Spleen (tissue), 11 donors: ENCODE measurements around the gene NEO1. TPM values are rescaled to one million over a fixed set of nuclear protein-coding genes. Genes with fewer than 3 reads are reported as not detected.
A peak's percentile ranks its signal among the peaks of the same experiment; 100 is the strongest.

Experiments used
- DNase-seq: peaks from one replicate; pipeline ENCODE4 v3.0.0-alpha.2; 2020
- H3K27ac ChIP-seq, 8 donors: fragments of 200-600 bp; sonication (generic) in 7 of 8; 1 replicate in 4 of 8; 2 replicates in 4 of 8; pipeline versions ENCODE4 v1.5.0 to v1.8.0; 2016 to 2021; ENCODE audit warnings: inconsistent platforms in 4 of 8, mild to moderate bottlenecking in 4 of 8, moderate library complexity in 1 of 8
- H3K27me3 ChIP-seq, 7 donors: fragments of 200-600 bp; sonication (generic) in 6 of 7; replicated peaks in 1 of 7; 1 replicate in 4 of 7; 2 replicates in 3 of 7; pipeline versions ENCODE4 v1.5.0 to v1.8.0; 2016 to 2021; ENCODE audit warnings: inconsistent platforms in 3 of 7, mild to moderate bottlenecking in 1 of 7
- H3K36me3 ChIP-seq, 6 donors: fragments of 200-600 bp; sonication (generic) in 5 of 6; 1 replicate in 4 of 6; 2 replicates in 2 of 6; pipeline versions ENCODE4 v1.5.0 to v1.8.0; 2016 to 2021; ENCODE audit warnings: inconsistent platforms in 2 of 6
- H3K4me1 ChIP-seq, 6 donors: fragments of 200-600 bp; sonication (generic) in 5 of 6; 1 replicate in 3 of 6; 2 replicates in 3 of 6; pipeline versions ENCODE4 v1.5.0 to v1.8.0; 2016 to 2021; ENCODE audit warnings: inconsistent platforms in 3 of 6
- H3K4me3 ChIP-seq, 8 donors: fragments of 200-600 bp; sonication (generic) in 7 of 8; 1 replicate in 4 of 8; 2 replicates in 4 of 8; pipeline versions ENCODE4 v1.5.0 to v1.8.0; 2016 to 2021; ENCODE audit warnings: inconsistent platforms in 4 of 8, mild to moderate bottlenecking in 4 of 8, moderate library complexity in 2 of 8
- H3K9me3 ChIP-seq, 8 donors: fragments of 200-600 bp; sonication (generic) in 7 of 8; 1 replicate in 4 of 8; 2 replicates in 4 of 8; pipeline versions ENCODE4 v1.5.0 to v1.8.0; 2016 to 2021; ENCODE audit warnings: inconsistent platforms in 4 of 8
- CTCF ChIP-seq, 11 experiments: fragments of 200-600 bp in 7 of 11; fragments of 450-650 bp in 4 of 11; sonication (generic) in 4 of 11; IDR thresholded peaks in 8 of 11; conservative IDR thresholded peaks in 3 of 11; 1 replicate in 7 of 11; 2 replicates in 4 of 11; pipeline versions ENCODE4 v1.4.0 to v1.8.0; 2016 to 2021; ENCODE audit warnings: antibody characterized with exemption in 11 of 11, inconsistent platforms in 4 of 11, mild to moderate bottlenecking in 1 of 11
- POLR2A ChIP-seq, 3 donors: fragments of 450-650 bp; IDR thresholded peaks; one replicate each; pipeline ENCODE4 v1.5.1; 2017; ENCODE audit warnings: antibody characterized with exemption in 3 of 3, mild to moderate bottlenecking in 1 of 3
- POLR2AphosphoS5 ChIP-seq, 3 donors: sonication (generic); formaldehyde crosslinking; IDR thresholded peaks; one replicate each; pipeline ENCODE4 v1.5.1; 2017; ENCODE audit warnings: antibody characterized with exemption in 3 of 3
- WGBS, 5 donors: extraction: QIAGEN DNeasy Blood & Tissue Kit in 3 of 5; methylation state at CpG; one replicate each; pipeline versions ENCODE4 v1.1.5 to v1.1.7; 2013 to 2018; 5-methylcytosine and 5-hydroxymethylcytosine counted together
- intact Hi-C: fragments of 100-400 bp; cut with DNase I; formaldehyde crosslinking; loops from one replicate; pipeline ENCODE4 v1.15.0; 2023; ENCODE audit warnings: low total_unique reads
- polyA plus RNA-seq, 3 donors: library from polyadenylated mRNA; stranded (reverse); fragments of 200-250 nt; gene quantifications; one replicate each; pipeline ENCODE4 v1.2.1, GENCODE V29; 2013
- total RNA-seq, 7 donors: library from RNA; depleted of rRNA in 3 of 7; stranded (reverse); fragments of >200 nt in 3 of 7; fragmentation: NEBNext Ultra II Directional in 4 of 7; extraction: Animal tissue kit (Norgen Biotek cat#: 25700) in 4 of 7; gene quantifications; one replicate each; pipeline versions ENCODE4 v1.1.0 to v1.2.1, GENCODE V29; 2016 to 2021
- donor health status: healthy with polysubstance abuse.
- donor health status: DM: no; HTN: no; CAD: no; lungs with moderate emphysema.
- donor health status: DM: no; HTN: no; CAD: no.
- donor health status: Bipolar disorder and iron deficiency.
- donor health status: healthy.
- donor health status: DM: no; HTN: no; CAD: no.
- donor health status: DM: yes; HTN: yes; CAD: no.

NEO1 gene
- total and polyA plus RNA-seq, 10 donors, result 1.4 to 14.3 (median 10.5) TPM

- no peaks in the 10 kb centered on the region for H3K36me3 ChIP-seq
- intact Hi-C loops, result no loop called here
- WGBS, 5 donors, result 31 to 48% (median 38%) methylated on average over 3 of the region's 3 CpGs
Observed at GRCh38 chr15:73048624-73049295, 3.5 kb upstream of the NEO1 start.

GRCh38 chr15:73049564-73050215, 2.6 kb upstream of the NEO1 start:
- TF ChIP-seq CTCF (IDR thresholded peaks at IDR 0.05 in 8 of 11, conservative IDR thresholded peaks at IDR 0.05 in 3 of 11), result no peak
- no peak for TF ChIP-seq POLR2A (IDR thresholded peaks at IDR 0.05)
- no peak for TF ChIP-seq POLR2AphosphoS5 (IDR thresholded peaks at IDR 0.05)
- Histone ChIP-seq H3K9me3 (no peaks in the 10 kb centered on the region), H3K4me1 (peaks cover 4 to 27% (median 19%) of the 10 kb centered on the region in 6 donors), H3K36me3 (no peaks in the 10 kb centered on the region), H3K27ac (no peak overlapping the region), H3K4me3 (no peak overlapping the region), H3K27me3 (peaks cover 0 to 86% (median 36%) of the 10 kb centered on the region in 7 donors)
- DNase-seq, result no peak
- WGBS, 5 donors, result 63 to 76% (median 70%) methylated on average over 4 of the region's 4 CpGs
- intact Hi-C loops, result no loop called here

More at GRCh38 chr15:73048624-73049295, 3.5 kb upstream of the NEO1 start:
- no peak overlapping the region for H3K4me3 ChIP-seq
- H3K4me1 ChIP-seq, result peaks cover 4 to 22% (median 18%) of the 10 kb centered on the region in 6 donors
- no peak for DNase-seq
- TF ChIP-seq POLR2A (IDR thresholded peaks at IDR 0.05) (no peak), CTCF (IDR thresholded peaks at IDR 0.05 in 8 of 11, conservative IDR thresholded peaks at IDR 0.05 in 3 of 11) (no peak), POLR2AphosphoS5 (IDR thresholded peaks at IDR 0.05) (no peak)
- H3K27ac ChIP-seq, result no peak overlapping the region
- peaks cover 0 to 82% (median 27%) of the 10 kb centered on the region in 7 donors for H3K27me3 ChIP-seq
- no peaks in the 10 kb centered on the region for H3K9me3 ChIP-seq

GRCh38 chr15:73050561-73051295, 1.5 kb upstream of the NEO1 start:
- 21 to 34% (median 29%) methylated on average over 10 of the region's 10 CpGs for WGBS, 5 donors
- Histone ChIP-seq H3K27me3 (peaks cover 0 to 87% (median 37%) of the 10 kb centered on the region in 7 donors), H3K4me3 (peak overlapping the region in 5 of 8 donors; percentile 73 to 89 (median 83)), H3K27ac (peak overlapping the region in 3 of 8 donors; percentile 86), H3K4me1 (peaks cover 4 to 27% (median 19%) of the 10 kb centered on the region in 6 donors), H3K9me3 (no peaks in the 10 kb centered on the region), H3K36me3 (no peaks in the 10 kb centered on the region)
- intact Hi-C loops, result no loop called here
- TF ChIP-seq POLR2A (IDR thresholded peaks at IDR 0.05) (no peak), CTCF (IDR thresholded peaks at IDR 0.05 in 8 of 11, conservative IDR thresholded peaks at IDR 0.05 in 3 of 11) (no peak), POLR2AphosphoS5 (IDR thresholded peaks at IDR 0.05) (no peak)
- no peak for DNase-seq
